ENCODE data around the gene SAMD14. TPM values are rescaled to one million over a fixed set of nuclear protein-coding genes. Genes with fewer than 3 reads are reported as not detected.

SAMD14 gene
- total RNA-seq, 1 donor = 1.1 TPM

DNA sequence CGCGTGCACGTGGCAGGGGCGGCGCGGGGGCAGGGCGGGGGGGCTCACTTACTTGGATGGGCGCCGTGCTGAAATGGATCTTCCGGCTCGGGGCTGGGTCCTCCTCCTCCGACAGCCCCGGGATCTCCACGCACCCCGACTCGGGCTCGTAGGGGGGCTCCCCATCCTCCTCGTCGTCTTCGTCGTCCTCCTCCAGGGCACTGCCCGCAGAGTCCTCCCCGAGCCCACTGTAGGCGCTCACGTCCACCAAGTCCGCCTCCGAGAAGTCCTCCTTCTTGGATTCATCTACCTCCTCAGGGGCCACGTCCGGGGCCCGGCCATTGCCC lies 19.1 kb upstream of the SAMD14 start:
- no peak for DNase-seq (ENCODE audit: low read depth in 2 of 3, low spot score in 2 of 3)

DNA sequence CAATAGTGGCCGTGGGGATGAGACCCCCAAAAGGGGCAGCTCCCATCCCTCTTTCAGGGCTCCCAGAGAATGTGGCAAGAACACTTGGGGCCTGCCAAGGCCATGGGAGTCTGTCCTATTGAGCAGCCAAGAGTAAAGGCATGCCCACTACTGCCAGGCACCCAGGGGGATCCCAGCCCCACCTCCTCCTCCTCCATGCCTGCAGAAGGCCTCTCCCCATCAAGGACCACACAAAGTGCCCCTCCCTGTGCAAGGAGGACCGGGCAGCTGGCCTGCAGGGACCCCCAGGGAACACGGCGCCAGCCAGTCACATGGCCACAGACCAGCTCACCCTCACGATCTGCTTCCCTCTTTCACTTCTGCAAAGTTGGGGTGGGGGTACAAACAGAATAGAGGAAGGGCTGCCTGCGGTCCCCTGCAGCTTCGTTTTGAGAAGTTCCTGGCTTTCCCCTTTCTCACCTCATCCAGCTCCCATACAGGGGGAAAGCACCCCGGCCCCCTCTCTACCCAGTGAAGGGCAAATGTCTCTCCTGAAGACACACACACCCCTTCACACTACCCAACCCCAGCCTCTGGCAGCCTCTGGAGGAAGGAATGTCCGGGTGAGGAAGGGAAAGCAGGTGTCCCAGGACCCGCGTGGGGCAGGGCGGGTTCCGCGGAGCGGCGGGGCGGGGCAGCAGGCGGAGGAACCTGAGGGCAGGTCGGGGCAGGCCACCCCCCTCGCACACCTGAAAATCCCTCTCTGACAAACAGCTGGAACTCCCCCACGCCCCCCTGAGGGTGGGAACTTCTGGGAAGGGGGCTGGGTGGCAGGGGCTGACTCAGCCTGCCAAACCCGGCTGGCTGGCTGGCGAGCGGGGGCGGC lies 18.5 kb upstream of the SAMD14 start:
- peak in 2 of 3 donors; percentile 85 to 86 for DNase-seq (ENCODE audit: low read depth in 2 of 3, low spot score in 2 of 3)

DNA sequence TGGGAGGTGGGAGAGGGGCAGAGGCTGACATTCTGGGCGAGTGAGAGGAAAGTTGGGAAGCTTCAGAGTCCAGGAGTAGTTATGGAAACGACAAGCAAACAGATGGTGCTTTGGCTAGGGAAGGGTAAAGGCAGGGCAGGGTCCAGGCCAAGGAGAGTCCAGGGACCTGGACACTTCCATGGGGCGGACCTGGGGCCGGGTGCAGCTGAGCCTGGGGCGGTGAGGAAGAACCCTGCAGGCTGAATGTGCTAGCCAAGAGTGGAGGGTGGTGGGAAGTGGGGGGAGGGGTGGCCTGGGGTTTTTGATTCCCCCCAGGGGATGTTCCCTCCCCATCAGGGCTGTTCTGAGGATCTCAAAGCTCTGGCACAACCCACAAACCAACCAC lies 17.9 kb upstream of the SAMD14 start:
- no peak for DNase-seq (ENCODE audit: low read depth in 2 of 3, low spot score in 2 of 3)

DNA sequence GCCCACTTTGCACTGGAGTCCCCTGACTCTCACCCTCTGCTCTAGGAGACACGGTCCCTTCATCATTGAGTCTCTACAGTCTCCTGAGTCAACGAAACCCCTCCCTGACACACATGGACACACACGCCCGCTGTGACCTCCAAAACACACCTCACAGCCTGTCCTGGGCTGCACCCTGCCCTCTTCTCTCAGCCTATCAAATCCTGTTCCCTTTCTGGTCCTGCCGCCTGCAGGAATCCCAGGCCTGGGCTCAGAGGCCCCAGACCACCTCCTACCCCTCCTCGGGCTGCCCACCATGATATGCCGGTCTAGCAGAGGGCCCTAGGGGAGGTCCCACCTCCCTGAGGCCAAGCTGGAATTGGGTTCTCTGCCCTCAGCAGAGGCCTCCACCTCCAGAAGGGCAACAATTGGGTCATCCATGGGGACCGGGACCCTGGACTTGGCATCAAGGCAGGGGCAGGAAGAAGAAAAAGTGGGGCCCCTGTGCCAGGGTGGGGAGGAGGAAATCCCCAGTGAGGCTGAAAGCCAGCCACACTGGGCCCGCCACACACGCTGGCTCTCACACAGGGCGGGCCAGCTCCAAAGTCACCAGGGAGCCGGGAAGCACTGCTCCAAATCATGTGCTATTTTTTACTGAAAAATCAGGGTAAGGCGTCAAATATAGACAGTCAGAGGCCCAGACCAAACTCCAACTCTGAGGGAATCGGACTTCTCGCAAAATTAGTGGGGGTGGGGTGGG lies 17.1 kb upstream of the SAMD14 start:
- no peak for DNase-seq (ENCODE audit: low read depth in 2 of 3, low spot score in 2 of 3)

DNA sequence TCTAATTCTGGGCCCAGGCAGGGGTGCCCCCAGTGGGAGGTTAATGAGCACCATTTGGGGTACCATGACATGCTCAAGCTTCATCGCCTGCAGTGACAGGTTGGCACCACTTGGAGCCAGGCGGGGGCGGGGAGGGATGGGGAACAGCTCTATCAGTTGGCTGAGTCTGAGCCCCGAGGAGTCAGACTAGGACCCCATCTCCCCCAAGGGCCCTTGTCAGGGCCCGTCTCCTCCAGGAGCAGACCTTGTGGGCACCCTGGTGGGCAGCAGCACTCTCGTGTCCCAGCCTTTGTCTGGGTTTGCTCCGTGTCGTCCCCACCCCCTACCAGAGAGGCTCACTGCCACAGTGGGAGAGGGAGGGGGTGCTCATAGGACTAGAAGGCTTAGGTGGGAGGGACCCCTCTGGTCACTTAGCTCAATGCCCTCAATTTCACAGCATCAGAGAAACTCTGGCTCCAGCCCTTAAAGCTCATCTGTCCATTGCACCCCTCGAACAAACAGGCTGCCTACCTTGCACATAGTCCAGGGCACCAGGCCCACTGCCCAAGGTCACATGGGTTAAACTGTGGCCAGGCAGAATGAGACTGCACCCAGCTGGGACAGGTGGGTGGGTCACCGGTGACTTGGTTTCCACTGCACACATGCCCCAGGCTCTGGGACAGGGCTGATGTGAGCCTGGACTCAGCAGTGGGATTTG lies 16.4 kb upstream of the SAMD14 start:
- DNase-seq (ENCODE audit: low read depth in 2 of 3, low spot score in 2 of 3) = no peak

DNA sequence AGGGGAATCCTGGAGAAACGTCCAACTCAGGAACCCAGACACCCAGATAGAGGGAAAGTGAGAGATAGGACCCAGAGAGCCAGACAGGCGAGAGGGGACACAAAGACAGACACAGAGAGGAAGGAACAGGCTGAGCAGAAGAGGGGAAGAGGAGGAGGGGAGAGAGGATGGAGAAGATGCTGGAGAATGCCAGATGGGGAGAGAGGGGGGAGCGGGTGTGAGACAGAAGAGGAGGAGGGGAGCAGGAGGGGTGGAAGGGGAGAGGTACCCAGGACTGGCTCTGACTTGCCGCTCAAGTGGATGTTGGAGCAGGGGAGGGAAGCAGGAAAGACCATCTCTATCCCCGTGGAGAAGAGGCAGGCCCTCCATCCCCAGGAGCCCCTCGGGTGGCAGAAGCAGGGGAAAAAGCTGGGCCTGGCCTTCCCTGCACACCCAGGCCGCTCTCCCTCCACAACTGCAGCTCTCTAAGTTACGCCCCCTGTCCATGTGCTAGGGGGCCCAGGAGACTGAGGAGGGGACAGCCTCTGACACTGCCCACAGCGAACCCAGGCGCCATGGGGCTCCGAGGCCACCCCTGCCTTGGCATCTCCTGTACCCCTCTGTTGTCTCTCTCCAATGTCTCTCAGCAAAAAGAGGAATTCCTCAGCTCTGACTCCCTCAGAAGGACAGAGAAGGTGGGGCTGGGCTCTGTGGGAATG lies 15.7 kb upstream of the SAMD14 start:
- no peak for DNase-seq (ENCODE audit: low read depth in 2 of 3, low spot score in 2 of 3)

DNA sequence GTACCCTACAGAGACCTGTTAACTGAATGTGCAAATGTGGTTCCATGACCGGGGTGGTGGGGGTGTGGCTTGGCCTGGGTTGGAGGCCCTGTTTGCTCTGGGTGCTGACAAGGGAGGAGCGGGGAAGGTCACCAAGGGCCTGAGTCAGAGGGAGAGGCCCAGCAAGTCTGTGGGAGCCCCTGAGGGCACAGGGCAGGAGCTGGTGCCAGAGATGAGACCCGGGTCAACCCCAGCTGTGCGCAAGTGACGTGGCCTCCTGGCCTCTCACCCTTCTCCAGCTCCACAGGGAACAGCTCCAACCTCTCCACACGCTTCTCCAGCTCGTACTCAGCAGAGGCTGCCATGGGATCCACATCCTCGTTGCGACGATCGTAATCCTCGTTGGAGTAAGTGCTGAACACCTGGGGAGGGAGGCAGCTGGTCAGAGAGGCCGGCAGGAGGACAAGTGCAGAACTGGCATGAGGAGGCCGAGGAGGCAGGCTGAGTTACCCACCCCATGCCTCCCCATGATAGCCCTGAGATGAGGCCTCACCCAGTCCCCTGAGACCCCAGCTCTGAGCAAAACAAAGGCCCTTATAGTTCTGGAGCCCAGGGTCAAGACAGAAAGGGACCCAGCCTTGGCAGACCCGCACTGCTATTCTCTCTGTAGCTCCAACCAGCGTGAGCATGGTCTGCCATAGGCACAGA lies 15.0 kb upstream of the SAMD14 start:
- no peak for DNase-seq (ENCODE audit: low read depth in 2 of 3, low spot score in 2 of 3)

DNA sequence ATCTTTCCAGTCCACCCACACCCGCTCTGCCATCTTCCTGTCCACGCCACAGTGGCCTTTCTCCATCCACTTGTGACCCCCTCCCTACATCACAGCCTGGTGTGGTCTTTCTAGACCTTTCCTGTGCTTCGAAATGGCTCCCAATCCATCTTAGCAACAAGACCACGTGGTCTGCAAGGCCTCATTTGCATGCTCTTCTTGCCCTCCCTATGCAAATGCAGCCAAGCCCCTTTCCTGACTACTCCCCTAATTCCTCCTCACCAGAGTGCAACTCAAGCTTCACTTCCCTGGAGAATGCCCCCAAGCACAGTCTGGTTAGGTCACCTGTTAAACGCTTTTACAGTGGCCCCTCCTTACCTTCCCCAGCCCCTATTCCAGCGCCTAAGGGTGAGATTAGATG lies 14.4 kb upstream of the SAMD14 start:
- no peak for DNase-seq (ENCODE audit: low read depth in 2 of 3, low spot score in 2 of 3)

DNA sequence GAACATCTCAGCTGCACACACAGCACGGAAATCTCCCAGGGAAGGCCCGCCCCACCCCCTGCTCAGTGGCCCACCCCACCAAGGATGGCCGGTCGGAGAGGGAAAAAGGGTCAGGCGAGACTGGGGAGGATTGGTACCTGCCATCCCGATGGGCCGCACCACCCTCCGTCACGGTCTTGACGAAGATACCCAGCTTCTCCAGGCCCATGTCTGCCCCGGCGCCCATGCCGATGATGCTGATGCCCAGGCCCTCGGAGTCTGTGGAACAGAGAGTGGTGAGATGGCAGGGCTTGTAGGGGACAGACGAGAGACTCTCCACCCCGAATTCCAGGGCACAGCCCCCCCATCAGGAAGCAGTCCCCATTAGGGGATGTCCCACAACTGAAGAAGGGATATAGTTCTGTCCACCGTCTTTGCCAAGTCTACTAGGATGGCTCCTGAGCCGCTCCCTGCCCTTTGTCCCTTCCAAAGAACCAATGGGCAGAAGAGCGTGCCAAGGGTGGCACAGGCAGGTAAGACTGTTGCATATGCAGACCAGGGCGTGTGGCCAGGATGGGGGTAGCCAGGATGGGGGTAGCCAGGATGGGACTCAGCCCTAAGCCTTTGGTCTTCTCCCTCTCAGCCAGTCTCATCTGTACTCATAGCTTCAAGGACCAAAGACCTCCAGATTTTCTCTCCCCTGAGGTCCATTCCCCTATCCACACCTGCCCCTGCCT lies 13.7 kb upstream of the SAMD14 start:
- no peak for DNase-seq (ENCODE audit: low read depth in 2 of 3, low spot score in 2 of 3)

DNA sequence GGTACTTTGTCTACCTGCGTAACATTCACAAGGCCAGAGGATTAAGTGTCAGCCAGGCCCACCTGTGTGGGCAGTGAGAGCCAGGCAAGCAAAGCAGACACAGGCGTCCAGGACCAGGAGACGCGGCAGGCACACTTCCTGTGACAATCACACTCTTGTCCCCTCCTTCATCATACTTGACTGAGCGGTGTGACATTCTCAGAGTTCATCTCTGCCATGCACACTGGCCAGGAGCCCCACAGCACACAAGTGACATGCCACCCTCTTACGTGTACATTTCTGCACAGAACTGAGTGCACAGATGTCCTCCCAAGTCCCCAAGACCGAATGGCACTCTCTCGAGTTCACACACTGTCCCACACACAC lies 11.8 kb upstream of the SAMD14 start:
- no peak for DNase-seq (ENCODE audit: low read depth in 2 of 3, low spot score in 2 of 3)

DNA sequence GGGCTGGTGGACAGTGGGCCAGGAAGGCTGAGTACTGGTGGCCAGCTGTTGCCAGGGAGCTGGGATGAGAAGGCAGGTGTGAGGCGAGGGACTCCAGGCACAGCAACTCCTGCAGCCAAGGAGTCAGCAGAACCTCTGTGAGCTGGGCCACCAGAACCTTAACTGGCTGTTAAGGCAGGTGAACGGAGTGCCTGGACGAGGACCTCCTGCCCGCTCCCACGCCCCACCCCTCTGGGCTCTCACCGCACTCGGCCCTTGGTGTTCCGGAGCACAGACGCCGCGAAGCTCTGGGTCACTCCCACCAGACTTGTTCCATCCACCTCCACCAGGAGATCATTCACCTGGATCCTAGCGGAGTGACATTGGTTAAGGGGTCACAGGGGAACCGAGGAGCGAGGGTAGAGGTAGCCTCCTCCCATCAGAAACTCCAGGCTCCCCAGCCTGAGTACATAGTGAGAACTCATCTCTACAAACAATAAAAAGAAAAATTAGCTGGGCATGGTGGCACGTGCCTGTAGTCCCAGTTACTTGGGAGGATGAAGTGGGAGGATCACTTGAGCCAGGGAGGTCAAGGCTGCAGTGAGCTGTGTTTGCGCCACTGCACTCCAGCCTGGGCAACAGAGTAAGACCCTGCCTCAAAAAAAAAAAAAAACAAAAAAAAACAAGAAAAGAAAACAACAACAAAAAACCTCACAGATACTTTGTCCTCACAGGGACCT lies 11.2 kb upstream of the SAMD14 start:
- DNase-seq (ENCODE audit: low read depth in 2 of 3, low spot score in 2 of 3) = no peak

DNA sequence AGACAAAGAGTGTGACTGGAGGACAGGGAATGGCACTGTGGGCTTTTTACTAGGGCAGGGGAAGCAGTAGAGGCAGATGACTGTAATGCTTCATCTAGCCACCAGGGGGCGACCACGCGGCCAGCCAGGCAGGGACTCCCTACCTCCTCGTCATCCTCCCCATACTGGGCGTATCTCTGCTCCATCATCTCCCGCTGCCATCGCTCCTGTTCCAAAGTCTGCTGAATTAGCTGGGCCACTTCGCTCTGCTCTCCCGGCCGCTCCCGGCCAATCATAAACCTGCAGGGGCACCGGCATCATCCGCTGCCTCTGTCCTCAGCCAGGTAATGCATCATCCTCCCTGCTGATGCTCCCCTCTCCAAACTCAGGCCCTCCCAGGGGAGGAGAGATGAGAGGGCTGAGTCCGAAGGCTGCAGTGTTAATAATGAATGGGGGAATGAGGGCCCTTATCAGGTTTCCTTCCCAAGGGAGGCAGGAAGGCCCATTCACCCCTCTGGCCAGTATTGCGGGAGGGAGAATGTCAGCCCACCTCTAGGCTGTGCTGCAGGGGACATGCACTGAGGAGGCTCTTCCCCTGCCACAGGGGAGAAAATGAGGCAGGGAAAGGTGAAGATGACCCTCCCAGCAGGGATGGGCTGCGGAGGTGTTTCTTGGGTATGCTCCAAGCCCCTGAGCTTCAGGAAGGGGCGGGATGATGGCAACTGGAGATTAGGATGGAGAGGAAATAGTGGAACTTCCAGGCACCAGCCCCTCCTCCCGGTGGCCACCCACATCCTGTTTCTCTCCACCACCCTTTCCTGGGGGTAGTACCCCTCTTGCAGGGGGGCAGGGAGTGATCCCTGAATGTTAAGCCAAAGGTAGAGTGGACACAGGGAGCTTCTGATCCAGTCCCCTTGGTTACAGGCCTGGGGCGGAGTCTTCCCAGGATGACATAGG lies 10.3 kb upstream of the SAMD14 start:
- peak in 2 of 3 donors; percentile 68 to 72 for DNase-seq (ENCODE audit: low read depth in 2 of 3, low spot score in 2 of 3)

DNA sequence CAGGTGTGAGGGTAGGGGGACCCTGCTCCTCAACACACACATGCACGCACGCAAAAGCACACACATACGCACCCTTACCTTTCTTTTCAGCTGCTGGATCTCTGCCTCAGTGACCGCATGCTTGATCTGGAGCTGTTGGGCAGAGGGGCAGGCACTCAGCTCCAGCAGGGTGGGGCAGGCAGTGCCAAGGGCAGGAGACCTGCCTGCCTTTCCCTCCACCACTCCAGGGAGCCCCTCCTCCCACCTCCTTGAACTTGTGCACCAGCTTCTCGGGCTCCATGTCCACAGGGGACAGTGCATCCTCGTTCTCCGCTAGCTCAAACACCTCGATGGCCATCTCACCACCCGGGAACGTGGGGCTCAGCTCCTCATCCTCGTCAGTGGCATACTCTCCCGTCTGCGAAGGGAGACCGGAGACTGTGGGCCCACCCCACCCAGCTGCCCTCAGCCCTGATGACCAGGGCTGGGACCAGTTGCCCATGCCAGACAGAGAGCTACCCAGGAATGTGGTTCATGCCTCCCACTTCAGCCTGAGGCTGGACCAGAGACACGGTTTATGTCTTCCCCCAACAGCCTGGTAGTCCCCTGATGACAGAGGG lies 9.3 kb upstream of the SAMD14 start:
- DNase-seq (ENCODE audit: low read depth in 2 of 3, low spot score in 2 of 3) = no peak

DNA sequence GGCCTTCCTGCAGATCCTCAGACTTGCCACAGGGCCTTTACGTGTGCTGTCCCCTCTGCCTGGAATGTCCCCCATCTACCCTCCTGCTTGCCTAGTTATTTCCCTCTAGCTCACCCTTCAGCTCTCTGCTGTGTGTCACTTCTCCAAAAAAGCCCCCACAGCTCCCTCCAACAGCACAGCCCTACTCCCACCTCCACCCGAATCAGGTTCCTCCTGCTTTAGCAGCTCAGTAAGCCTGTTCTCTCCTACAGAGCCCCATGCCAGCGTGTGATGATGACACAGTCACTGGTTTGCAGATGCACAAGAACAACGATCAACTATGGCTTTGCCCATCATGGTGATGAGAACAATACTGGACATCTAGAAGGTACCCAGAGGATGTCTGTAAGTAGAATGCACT lies 7.1 kb upstream of the SAMD14 start:
- no peak for DNase-seq (ENCODE audit: low read depth in 2 of 3, low spot score in 2 of 3)

DNA sequence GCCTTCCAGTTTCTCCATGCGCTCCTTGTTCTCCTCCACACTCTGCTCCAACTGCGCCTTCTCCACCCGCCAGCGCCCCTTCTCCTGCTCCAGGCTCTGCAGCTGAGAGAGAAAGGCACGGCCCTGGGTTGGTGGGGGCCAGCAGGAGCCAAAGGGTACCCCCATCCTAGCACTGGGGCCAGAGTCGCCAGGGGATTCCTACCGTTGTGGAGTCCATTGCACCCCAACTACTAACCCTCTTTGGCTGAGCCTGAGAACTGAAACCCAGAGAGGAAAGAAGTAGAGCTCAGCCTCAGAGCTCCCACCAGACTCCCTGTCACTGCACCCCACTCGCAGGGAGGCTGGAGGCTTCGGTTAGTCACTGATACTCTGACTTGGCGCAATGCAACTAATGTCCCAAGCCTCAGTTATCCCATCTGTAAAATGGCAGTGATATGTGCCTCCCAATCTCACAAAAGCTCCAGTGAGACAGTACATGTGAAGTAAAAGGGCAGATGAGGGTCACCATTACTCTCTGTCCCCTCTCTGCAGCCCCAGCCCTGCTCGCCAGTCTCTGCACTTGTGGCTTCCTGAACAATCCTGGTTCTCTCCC lies 6.2 kb upstream of the SAMD14 start:
- no peak for DNase-seq (ENCODE audit: low read depth in 2 of 3, low spot score in 2 of 3)

DNA sequence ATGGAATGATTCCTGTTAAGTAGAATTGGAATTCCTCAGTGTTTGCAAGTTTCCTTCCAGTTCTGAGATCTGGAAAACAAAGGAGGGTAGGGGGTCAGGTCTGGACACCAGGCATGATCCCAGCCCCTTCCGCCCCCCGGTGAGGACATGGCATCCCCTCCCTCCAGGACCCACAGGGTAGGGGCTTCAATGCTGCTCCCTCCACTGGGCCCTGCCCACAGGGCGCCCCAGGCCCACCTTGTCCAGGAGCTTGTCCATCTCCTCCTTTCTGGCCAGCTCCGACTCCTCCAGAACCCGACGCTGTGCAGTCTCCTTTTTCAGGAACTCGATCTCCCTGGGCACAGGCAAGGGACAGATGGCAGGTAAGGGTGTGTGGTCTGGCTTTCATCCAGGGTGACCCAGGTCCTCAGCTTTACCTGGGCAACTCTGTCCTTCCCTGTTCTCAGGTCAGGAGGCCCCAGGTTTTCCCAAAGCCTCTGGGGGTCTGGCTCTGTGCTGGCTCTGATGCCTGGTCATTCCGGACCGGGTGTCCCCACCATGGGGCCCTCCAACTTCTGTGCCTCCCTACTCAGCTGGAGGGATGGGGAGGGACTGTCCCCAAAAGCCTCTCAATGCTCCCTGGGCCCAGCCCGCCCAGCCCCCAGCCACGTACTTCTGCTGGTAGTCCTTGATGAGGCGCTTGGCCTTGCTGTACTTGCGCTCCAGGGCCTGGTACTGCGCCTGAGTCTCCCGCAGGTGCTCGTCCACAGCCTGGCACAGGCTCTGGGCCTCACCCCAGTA lies 5.5 kb upstream of the SAMD14 start:
- no peak for DNase-seq (ENCODE audit: low read depth in 2 of 3, low spot score in 2 of 3)
